CD4-positive, alpha-beta T cell treated with Interferon gamma for 1 hour (primary cell): Measurements from ENCODE around the gene C6orf62.
"Not testable (repeated sequence)": the region's sequence is repeated elsewhere in the genome, so short reads cannot be mapped to it uniquely, and the experiment has no call there.

Experiments
- DNase-seq: peaks from one replicate; pipeline ENCODE4 v3.0.0-alpha.2; 2020

C6orf62 gene

GRCh38 chr6:24742216-24742738, 23.3 kb upstream of the C6orf62 start:
- no peak for DNase-seq

DNA sequence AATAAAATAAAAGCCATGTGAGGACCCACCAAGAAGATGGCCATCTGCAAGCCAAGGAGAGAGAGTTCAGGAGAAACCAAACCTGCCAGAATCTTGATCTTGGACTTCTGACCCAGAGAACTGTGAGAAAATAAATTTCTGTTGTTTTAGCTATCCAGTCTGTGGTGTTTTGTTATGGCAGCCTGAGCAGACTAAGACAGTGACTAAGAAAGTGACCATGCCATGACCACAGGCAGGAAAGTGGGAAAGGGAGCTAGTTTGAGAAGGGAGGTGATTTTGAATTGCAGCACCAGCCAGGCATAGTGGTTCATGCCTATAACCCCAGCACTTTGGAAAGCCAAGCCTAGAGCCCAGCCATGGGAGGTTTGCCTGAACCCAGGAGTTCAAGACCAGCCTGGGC, 21.9 kb upstream of the C6orf62 start:
- DNase-seq = no peak

- no peak for DNase-seq
Observed at GRCh38 chr6:24738741-24739140, 19.8 kb upstream of the C6orf62 start.

DNA sequence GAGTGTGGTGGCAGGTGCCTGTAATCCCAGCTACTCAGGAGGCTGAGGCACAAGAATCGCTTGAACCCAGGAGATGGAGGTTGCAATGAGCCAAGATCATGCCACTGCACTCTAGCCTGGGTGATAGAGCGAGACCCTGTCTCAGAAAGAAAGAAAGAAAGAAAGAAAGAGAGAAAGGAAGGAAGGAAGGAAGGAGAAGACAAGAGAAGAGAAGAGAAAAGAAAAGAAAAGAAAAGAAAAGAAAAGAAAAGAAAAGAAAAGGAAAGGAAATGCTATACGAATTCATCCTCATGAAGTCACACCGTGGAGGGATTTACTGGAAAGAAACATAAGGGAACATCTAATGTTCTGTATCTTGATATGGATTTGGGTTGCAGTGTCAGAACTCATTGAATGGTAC, 15.8 kb upstream of the C6orf62 start:
- not testable (repeated sequence) for DNase-seq

DNA sequence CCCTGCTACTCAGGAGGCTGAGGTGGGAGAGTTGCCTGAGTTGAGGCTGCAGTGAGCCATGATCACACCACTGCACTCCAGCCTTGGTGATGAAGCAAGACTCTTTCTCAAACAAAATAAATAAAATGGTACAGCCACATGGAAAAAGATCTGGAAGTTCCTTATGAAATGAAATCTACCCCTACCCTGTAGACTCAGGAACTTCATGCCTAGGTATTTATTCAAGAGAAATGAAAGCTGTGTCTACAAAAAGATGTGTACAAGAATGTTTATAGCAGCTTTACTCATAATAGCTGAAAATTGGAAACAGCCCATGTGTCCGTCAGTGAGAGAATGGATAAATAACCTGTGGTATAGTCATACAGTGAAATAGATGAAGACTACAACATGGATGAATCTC, 15.2 kb upstream of the C6orf62 start:
- DNase-seq = no peak

DNA sequence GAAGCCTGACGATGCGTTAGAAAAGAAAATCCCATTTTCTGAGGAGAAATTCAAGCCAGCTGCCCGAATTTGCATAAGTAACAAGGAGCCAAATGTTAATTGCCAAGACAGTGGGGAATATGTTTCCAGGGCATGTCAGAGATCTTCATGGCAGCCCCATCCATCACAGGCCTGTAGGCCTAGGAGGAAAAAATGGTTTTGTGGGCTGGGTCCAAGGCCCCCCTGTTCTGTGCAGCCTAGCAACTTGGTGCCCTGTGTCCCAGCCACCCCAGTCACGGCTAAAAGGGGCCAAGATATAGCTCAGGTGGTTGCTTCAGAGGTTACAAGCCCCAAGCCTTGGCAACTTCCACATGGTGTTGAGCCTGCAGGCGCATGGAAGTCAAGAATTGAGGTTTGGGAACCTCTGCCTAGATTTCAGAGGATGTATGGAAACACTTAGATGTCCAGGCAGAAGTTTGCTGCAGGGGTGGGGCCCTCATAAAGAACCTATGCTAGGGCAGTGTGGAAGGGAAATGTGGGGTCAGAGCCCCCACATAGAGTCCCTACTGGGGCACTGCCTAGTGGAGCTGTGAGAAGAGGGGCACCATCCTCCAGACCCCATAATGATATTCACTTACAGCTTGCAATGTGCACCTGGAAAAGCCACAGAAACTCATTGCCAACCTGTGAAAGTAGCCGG, 12.6 kb upstream of the C6orf62 start:
- not testable (repeated sequence) for DNase-seq

DNA sequence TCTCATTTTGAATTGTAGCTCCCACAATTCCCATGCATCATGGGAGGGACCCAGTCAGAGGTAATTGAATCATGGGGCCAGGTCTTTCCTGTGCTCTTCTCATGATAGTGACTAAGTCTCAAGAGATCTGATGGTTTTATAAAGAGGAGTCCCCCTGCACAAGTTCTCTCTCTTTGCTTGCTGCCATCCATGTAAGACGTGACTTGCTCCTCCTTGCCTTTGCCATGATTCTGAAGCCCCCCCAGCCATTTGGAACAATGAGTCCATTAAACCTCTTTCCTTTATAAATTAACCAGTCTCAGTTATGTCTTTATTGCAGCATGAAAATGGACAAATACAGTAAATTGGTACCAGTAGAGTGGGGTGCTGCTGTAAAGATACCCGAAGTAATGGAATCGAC, 11.7 kb upstream of the C6orf62 start:
- not testable (repeated sequence) for DNase-seq

- no peak for DNase-seq
Observed at GRCh38 chr6:24723270-24723669, 4.3 kb upstream of the C6orf62 start.

DNA sequence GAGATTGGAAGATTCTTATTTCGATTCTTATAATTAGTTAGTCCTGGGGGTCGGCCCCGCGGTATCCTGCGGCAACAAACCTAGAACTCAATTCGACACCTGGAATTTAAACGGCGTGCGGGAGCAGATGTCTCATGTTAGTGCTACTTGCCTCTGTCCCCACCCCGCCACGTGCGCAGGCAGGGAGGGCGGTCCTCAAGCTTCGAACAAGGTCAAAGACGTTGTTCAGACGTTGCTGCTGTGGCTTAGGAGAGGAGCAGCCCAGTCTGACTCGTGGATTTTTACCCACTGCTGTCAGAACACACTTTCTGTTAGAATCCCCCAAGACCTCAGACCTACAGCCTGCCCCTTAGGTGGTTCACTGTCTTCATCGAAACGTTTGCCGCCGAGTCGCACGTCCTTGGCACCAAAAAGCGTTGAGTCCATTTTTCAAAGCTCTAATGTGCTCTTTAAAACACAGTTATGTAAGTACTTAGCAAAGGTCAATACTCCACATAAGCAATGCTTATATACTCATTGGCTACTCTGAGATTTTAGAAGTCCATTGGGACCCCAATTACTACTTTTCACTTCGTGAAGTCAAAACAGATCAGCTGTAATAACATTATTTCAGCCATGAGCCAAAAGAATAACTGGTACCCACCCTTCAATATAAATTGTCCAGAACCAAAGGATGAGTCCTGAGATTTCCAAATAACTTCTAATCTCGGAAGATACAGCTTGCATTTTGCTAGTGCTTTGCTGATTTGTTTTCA, 2.7 kb upstream of the C6orf62 start:
- DNase-seq = peak; percentile 87

- peak; percentile 100 for DNase-seq
Observed at GRCh38 chr6:24720604-24721460, 1.9 kb upstream of the C6orf62 start.

- peak; percentile 84 for DNase-seq
Observed at GRCh38 chr6:24720131-24720603, 1.2 kb upstream of the C6orf62 start.

- DNase-seq = no peak
Observed at GRCh38 chr6:24718449-24719124, 367 bp downstream of the C6orf62 start.

DNA sequence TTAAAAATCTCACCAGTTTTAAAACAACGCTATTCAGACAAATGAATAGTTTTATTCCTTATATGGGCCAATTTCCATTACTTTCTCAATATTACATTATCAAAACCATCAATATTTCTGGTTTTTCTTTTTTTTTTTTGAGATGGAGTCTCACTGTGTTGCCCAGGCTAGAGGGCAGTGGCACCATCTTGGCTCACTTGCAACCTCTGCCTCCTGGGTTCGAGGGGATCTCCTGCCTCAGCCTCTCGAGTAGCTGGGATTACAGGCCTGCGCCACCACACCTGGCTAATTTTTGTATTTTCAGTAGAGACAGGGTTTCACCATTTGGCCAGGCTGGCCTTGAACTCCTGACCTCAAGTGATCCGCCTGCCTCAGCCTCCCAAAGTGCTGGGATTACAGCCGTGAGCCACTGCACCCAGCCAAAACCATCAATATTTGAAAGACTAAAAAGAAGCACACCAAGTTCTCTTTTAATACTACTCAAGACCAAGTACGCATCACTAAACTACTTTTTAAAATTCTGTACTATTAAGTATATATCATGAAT, 2.3 kb downstream of the C6orf62 start:
- not testable (repeated sequence) for DNase-seq

- no peak for DNase-seq
Observed at GRCh38 chr6:24710519-24711303, 8.2 kb downstream of the C6orf62 start.

DNA sequence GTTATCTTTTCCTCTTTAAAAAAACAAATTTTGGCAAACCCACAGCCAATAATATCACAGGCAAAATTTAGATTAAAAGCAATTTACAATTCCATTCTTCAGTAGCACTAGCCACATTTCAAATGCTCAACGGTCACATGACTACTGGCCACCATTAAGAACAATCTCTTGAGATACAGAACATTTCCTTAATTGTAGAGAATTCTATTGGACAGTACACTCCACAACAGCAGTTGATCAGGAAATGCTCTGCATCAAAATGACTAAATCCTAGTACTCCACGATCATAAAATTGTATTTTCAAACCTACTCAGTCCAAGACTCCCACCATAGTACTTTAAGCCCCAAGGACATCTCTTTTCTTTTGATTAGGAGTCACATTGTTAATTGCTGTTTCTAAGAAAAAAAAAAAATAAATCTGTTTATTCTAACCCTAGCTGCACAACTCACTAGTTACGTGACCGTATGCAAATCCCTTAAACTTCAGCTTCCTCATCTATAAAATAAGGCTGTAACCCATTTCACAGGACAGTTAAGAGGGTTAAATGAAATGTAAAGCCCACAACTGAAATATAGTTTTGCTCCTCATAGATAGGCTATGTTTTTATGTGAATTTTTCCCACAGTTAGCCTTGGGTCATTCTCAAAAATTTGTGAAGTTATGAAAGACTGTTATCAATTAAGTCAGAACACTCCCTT, 9.8 kb downstream of the C6orf62 start:
- DNase-seq = no peak

DNA sequence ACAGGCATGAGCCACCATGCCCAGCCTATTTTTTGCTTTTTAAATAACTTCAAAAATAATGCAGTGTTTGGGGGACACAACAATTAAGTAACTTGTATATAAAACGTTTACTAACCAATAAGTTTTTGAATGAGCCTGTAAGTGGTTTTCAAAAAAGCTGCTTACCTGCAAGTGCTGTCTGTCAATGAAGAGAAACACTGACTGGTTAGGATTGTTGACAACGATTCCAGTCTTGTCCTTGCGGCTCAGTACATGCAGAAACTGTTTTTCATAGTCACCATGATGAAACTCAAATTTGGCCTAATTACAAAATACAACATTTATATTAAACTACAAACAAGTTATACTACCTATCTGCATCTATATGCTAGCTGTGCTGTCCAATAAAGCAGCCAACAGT, 10.3 kb downstream of the C6orf62 start:
- no peak for DNase-seq

DNA sequence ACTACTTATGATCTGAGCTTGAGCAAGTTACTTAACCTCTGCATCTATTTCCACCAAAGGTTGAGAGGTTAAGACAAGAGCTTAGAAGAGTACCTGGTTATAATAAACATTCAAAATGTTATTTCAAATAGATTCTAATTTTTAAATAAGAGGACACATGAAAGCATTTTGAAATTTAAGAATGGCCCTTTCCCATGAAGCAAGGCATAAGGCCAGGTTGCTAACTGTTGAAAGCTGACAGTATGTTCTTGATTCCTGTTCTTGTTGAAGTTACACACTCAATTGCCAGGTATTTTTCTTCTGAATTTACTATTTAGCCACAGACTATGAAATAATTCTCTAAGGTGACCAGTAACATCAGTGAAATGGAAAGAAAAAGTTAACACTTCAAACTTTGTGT, 14.5 kb downstream of the C6orf62 start:
- DNase-seq = no peak

- DNase-seq = no peak
Observed at GRCh38 chr6:24702720-24703282, 16.2 kb downstream of the C6orf62 start.

- DNase-seq = no peak
Observed at GRCh38 chr6:24699521-24700359, 19.2 kb downstream of the C6orf62 start.
